AG04450 (cell line): ENCODE results near the gene ZNF189. TPM values are rescaled to one million over a fixed set of nuclear protein-coding genes. Genes with fewer than 3 reads are reported as not detected.

ENCODE experiments used
- CTCF ChIA-PET: fragments of 300-600, 350-600 bp; formaldehyde crosslinking; extraction: SDS; loops from one replicate; lab custom pipeline; 2022; ENCODE audit warnings: antibody characterized with exemption, inconsistent platforms; lab: Charles Lee
- POLR2A ChIA-PET: fragments of 350-600 bp; formaldehyde crosslinking; extraction: SDS; loops from one replicate; lab custom pipeline; 2021; ENCODE audit warnings: antibody characterized with exemption, inconsistent platforms; lab: Yijun Ruan, JAX
- DNase-seq: peaks from one replicate; pipeline ENCODE4 v3.0.0-alpha.2; 2011; ENCODE audit warnings: low read depth, low spot score
- H3K27ac ChIP-seq: one replicate; pipeline ENCODE4 v1.5.1; 2012; ENCODE audit warnings: low read depth, low read length, control low read depth
- H3K27me3 ChIP-seq: one replicate; pipeline ENCODE4 v1.6.0; 2012; ENCODE audit warnings: low read length; ENCODE audit not compliant: control insufficient read depth, insufficient read depth
- H3K4me3 ChIP-seq: 2 replicates; pipeline ENCODE4 v1.5.1; 2011; ENCODE audit warnings: mild to moderate bottlenecking, low read depth, low read length, control low read depth
- H3K9me3 ChIP-seq: 2 replicates; pipeline ENCODE4 v1.5.1; 2012; ENCODE audit warnings: low read length; ENCODE audit not compliant: control insufficient read depth, insufficient read depth
- CTCF ChIP-seq: IDR thresholded peaks from 2 replicates; pipeline ENCODE4 v1.5.1; 2011; ENCODE audit warnings: low read depth, low read length, control low read depth, inconsistent platforms
- polyA plus RNA-seq: library from polyadenylated mRNA; depleted of rRNA; stranded (reverse); fragments of >200 nt; gene quantifications from 2 replicates; pipeline ENCODE4 v1.2.3, GENCODE V29; 2011

Gene ZNF189
- polyA plus RNA-seq, 1 experiment: 13.2 TPM

GRCh38 chr9:101427957-101428655, 29.5 kb downstream of the ZNF189 start:
- no peak overlapping the region for H3K27ac ChIP-seq
- DNase-seq: no peak
- TF ChIP-seq CTCF: no peak
- no peaks in the 10 kb centered on the region for H3K9me3 ChIP-seq
- peaks cover 3% of the 10 kb centered on the region for H3K27me3 ChIP-seq
- ChIA-PET POLR2A (interaction anchor here (0.8 kb wide), 1 partner anchor 29 kb away, joined by 3 read pairs; the partner anchor contains the start of genes MRPL50 and ZNF189), CTCF (no interaction called here)
- H3K4me3 ChIP-seq: no peak overlapping the region

- TF ChIP-seq CTCF: no peak
- Histone ChIP-seq H3K27me3 (peaks cover 3% of the 10 kb centered on the region), H3K9me3 (no peaks in the 10 kb centered on the region), H3K4me3 (no peak overlapping the region), H3K27ac (no peak overlapping the region)
- CTCF ChIA-PET: no interaction called here
- no peak for DNase-seq
- POLR2A ChIA-PET: no interaction called here
Measured at GRCh38 chr9:101428909-101429308, 30.3 kb downstream of the ZNF189 start.

- H3K9me3 ChIP-seq: no peaks in the 10 kb centered on the region
- peaks cover under 1% of the 10 kb centered on the region for H3K27me3 ChIP-seq
- TF ChIP-seq CTCF: no peak
- no peak overlapping the region for H3K27ac ChIP-seq
- ChIA-PET CTCF (no interaction called here), POLR2A (no interaction called here)
- no peak overlapping the region for H3K4me3 ChIP-seq
- no peak for DNase-seq
Measured at GRCh38 chr9:101429736-101430135, 31.1 kb downstream of the ZNF189 start.

GRCh38 chr9:101432171-101432570, 33.5 kb downstream of the ZNF189 start:
- ChIA-PET CTCF (interaction anchor here (1.7 kb wide), 1 partner anchor 17 kb away, joined by 9 read pairs; no protein-coding TSS in a partner anchor), POLR2A (no interaction called here)
- no peaks in the 10 kb centered on the region for H3K27me3 ChIP-seq
- no peaks in the 10 kb centered on the region for H3K9me3 ChIP-seq
- H3K27ac ChIP-seq: no peak overlapping the region
- no peak for TF ChIP-seq CTCF
- DNase-seq: no peak
- H3K4me3 ChIP-seq: no peak overlapping the region

GRCh38 chr9:101432740-101433139, 34.1 kb downstream of the ZNF189 start:
- ChIA-PET CTCF (interaction anchor here (1.7 kb wide), 1 partner anchor 16 kb away, joined by 9 read pairs; no protein-coding TSS in a partner anchor), POLR2A (no interaction called here)
- Histone ChIP-seq H3K27ac (no peak overlapping the region), H3K9me3 (no peaks in the 10 kb centered on the region), H3K4me3 (no peak overlapping the region), H3K27me3 (no peaks in the 10 kb centered on the region)
- DNase-seq: no peak
- TF ChIP-seq CTCF: no peak
